Motor neuron (in vitro differentiated cells): Measurements from ENCODE around the gene SUMF1. TPM values are rescaled to one million over a fixed set of nuclear protein-coding genes. Genes with fewer than 3 reads are reported as not detected.

Source experiments
- ATAC-seq, 8 experiments: fragments of 200-7000 bp; cut with Tn5 transposase; replicated peaks in 6 of 8; 2 replicates each; pipeline ENCODE4 v1.8.0; 2021; ENCODE audit warnings: mild to moderate bottlenecking in 8 of 8, moderate library complexity in 8 of 8
- H3K27ac ChIP-seq, 2 donors: fragments of 250-450 bp; sonication (Bioruptor Pico); 2 replicates each; pipeline ENCODE4 v1.9.0; 2021; ENCODE audit warnings: antibody characterized with exemption in 2 of 2, mild to moderate bottlenecking in 2 of 2, moderate library complexity in 1 of 2
- H3K4me1 ChIP-seq, 2 donors: fragments of 250-450 bp; sonication (Bioruptor Pico); replicated peaks in 1 of 2; 2 replicates each; pipeline ENCODE4 v1.6.1; 2021; ENCODE audit warnings: antibody characterized with exemption in 2 of 2, mild to moderate bottlenecking in 2 of 2, moderate library complexity in 1 of 2
- H3K4me3 ChIP-seq, 5 donors: fragments of 250-450 bp; sonication (Bioruptor Pico); 2 replicates each; pipeline ENCODE4 v1.9.0; 2021; ENCODE audit warnings: antibody characterized with exemption in 5 of 5, mild to moderate bottlenecking in 5 of 5, moderate library complexity in 4 of 5
- WGBS, 10 experiments: fragments of 450-650 bp; shearing (Covaris generic); methylation state at CpG; one replicate each; pipeline ENCODE4 v1.0.0; 2022; 5-methylcytosine and 5-hydroxymethylcytosine counted together
- in situ Hi-C, 9 experiments: fragments of 400-800 bp; cut with MboI; loops; one replicate each; pipeline ENCODE4 v1.15.0; 2021; ENCODE audit warnings: low sequenced_read_pairs in 9 of 9, low pct_unique_long_range_greater_than_20kb in 2 of 9; ENCODE audit not compliant: unreplicated experiment in 9 of 9
- total RNA-seq, 8 experiments: library from RNA; unstranded; fragments of 300-600 nt; gene quantifications; 2 replicates each; pipeline versions ENCODE4 v1.2.3 to v1.2.4, GENCODE V29; 2022

The SUMF1 gene
- total RNA-seq, 8 experiments from 2014 or later = 3.1 to 52.6 (median 12.1) TPM

- H3K27ac ChIP-seq = no peak overlapping the region
These were observed 68.7 kb downstream of the SUMF1 start for GRCh38 chr3:4398120-4398940.

GRCh38 chr3:4397466-4397865, 69.6 kb downstream of the SUMF1 start:
- Histone ChIP-seq H3K4me3 (no peak overlapping the region), H3K4me1 (no peaks in the 10 kb centered on the region), H3K27ac (no peak overlapping the region)
- no peak for ATAC-seq
- WGBS, 10 experiments = 50 to 100% (median 89%) methylated on average over 1 of the region's 1 CpG; no CpG with 5 or more reads in 4 of the 10 experiments
- in situ Hi-C loops = no loop called here

More at GRCh38 chr3:4398120-4398940, 68.7 kb downstream of the SUMF1 start:
- Histone ChIP-seq H3K4me1 (no peaks in the 10 kb centered on the region), H3K4me3 (no peak overlapping the region)
- ATAC-seq = peak in 1 of 8 experiments; percentile 59
- 49 to 100% (median 83%) methylated on average over 1 to 4 of the region's 4 CpGs for WGBS, 10 experiments
- in situ Hi-C loops = no loop called here

- 0 to 86% (median 70%) methylated on average over 1 of the region's 1 CpG; no CpG with 5 or more reads in 2 of the 10 experiments for WGBS, 10 experiments
- Histone ChIP-seq H3K4me3 (no peak overlapping the region), H3K27ac (no peak overlapping the region), H3K4me1 (no peaks in the 10 kb centered on the region)
- in situ Hi-C loops = no loop called here
- no peak for ATAC-seq
These were observed 70.5 kb downstream of the SUMF1 start for GRCh38 chr3:4396542-4396941.

DNA sequence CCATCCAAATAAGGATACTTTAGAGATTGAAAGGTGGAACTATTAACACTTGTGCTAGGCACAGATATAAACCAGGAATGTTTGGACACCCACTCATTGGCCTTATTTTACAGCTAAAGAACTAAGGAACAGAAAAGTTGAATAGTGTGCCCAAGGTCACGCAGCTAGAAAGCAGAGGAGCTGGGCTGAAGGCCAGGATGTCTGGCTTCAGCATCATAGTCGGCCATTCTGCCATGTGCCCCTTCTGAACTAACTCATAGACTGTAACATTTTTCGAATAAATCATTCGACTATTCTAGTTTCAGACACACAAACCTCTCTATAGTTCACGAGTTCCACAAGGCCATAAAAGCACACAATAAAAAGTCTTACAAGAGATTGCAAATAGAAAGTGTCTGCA, 71.1 kb downstream of the SUMF1 start:
- in situ Hi-C loops = no loop called here
- H3K27ac ChIP-seq = no peak overlapping the region
- no peak overlapping the region for H3K4me3 ChIP-seq
- ATAC-seq = no peak
- no peaks in the 10 kb centered on the region for H3K4me1 ChIP-seq
- WGBS, 10 experiments = 61 to 100% (median 80%) methylated on average over 2 to 5 of the region's 5 CpGs; no CpG with 5 or more reads in 3 of the 10 experiments

DNA sequence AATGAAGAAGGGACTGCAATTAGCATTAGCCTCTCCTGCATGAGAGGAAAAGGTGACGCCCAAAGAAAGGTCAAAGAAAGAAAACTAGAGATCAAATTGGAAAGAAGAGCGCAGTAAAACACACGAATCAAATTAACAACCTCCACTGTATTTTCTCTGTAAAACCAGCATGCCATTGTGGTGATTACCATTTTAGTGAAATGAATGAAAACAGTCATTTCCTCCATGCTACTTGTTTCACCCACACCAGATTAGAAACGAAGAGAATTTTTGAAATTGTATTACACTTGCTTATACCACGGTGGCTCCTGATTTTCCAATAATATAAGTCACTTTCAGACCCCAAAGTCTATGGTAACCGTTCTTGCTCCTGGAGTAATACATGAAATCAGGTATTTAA, 71.6 kb downstream of the SUMF1 start:
- ATAC-seq = no peak

DNA sequence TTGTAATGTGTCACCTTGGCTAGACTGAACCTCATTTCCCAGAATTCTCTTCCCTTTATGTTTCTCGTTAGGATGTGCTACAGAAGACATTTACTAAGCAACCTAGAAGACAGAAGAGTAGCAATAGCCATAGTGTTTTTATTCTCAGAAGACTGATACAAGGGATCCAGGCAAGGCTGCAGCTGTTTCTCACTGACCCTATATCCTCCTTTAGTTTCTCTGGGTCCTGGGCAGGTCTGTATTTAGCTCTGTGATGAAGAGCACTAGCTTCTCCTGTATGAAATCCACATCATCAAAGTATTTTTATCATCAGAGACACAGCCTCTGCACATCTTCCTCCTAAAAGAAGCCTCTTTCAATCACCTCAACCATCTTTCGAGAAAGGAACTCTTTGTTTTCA, 72.5 kb downstream of the SUMF1 start:
- no peak overlapping the region for H3K4me3 ChIP-seq
- WGBS, 10 experiments = 67 to 100% (median 100%) methylated on average over 1 to 2 of the region's 2 CpGs; no CpG with 5 or more reads in 2 of the 10 experiments
- H3K4me1 ChIP-seq = no peaks in the 10 kb centered on the region
- in situ Hi-C loops = no loop called here
- ATAC-seq = no peak
- H3K27ac ChIP-seq = no peak overlapping the region

More for the DNA sequence above, 71.6 kb downstream of the SUMF1 start:
- 63 to 100% (median 92%) methylated on average over 1 to 6 of the region's 6 CpGs; no CpG with 5 or more reads in 1 of the 10 experiments for WGBS, 10 experiments
- in situ Hi-C loops = no loop called here
- Histone ChIP-seq H3K27ac (no peak overlapping the region), H3K4me3 (no peak overlapping the region), H3K4me1 (no peaks in the 10 kb centered on the region)

DNA sequence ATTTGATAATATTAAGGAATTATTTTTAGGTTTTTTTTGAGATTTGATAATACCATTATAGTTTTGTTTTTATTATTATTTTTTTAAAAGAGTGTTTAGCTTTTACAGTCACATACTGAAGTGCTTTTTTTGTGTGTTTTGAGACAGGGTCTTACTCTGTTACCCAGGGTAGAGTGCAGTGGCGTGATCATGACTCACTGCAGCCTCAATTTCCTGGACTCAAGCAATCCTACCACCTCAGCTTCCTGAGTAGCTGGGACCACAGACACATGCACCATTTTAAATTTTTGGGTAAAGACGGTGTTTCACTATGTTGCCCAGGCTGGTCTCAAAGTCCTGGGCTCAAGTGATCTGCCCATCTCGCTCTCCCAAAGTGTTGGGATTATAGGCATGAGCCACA, 73.0 kb downstream of the SUMF1 start:
- 74 to 100% (median 95%) methylated on average over 1 to 3 of the region's 3 CpGs; no CpG with 5 or more reads in 4 of the 10 experiments for WGBS, 10 experiments
- ATAC-seq = no peak
- H3K4me1 ChIP-seq = no peaks in the 10 kb centered on the region
- no peak overlapping the region for H3K4me3 ChIP-seq
- in situ Hi-C loops = no loop called here
- H3K27ac ChIP-seq = no peak overlapping the region

- H3K27ac ChIP-seq = no peak overlapping the region
- H3K4me3 ChIP-seq = no peak overlapping the region
- in situ Hi-C loops = no loop called here
- WGBS, 10 experiments = 93 to 100% (median 98%) methylated on average over 1 to 5 of the region's 5 CpGs; no CpG with 5 or more reads in 4 of the 10 experiments
- no peak for ATAC-seq
- H3K4me1 ChIP-seq = no peaks in the 10 kb centered on the region
These were observed 74.1 kb downstream of the SUMF1 start for GRCh38 chr3:4392992-4393391.

DNA sequence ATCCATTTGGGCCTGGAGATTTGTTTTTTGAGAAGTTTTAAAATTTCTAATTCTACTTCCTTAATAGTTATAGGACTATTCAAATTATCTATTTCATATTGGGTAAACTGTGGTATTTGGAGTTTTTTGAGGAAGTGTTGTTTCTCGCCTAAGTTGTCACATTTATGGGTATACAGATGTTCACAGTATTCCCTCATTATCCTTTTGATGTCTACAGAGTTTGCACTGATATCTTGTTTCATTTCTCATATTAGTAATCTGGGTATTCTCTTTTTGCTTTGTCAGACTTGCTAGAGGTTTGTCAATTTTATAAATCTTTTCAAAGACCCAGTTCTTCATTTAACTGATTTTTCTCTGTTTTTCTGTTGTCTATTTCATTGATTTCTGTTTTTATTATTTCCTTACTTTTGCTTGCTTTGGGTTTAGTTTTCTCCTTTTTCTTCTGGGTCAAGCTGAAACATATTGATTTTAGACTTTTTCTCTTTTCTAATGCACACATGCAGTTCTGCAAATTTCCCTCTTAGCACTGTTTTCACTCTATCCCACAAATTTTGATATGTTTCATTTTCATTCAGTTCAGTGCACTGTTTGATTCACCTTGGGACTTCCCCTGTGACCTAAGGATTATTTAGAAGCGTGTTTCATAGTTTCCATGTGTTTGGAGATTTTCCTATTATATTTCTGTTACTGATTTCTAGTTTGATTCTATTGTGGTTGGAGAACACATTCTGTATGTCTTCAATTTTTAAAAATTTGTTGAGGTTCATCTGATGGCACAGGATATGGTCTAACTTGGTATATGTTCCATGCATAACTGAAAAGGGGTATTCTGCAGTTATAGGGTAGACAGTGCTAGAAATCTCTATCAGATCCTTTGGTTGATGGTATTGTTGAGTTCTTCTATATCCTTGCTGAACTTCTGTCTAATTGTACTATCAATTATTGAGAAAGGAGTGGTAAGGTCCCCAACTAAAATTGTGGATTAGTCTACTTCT, 79.6 kb downstream of the SUMF1 start:
- no peak for ATAC-seq
- no peak overlapping the region for H3K27ac ChIP-seq
- 83 to 100% (median 100%) methylated on average over 1 to 2 of the region's 2 CpGs; no CpG with 5 or more reads in 1 of the 10 experiments for WGBS, 10 experiments
- no peak overlapping the region for H3K4me3 ChIP-seq
- no peaks in the 10 kb centered on the region for H3K4me1 ChIP-seq
- in situ Hi-C loops = no loop called here

GRCh38 chr3:4385201-4385600, 81.9 kb downstream of the SUMF1 start:
- ATAC-seq = no peak

DNA sequence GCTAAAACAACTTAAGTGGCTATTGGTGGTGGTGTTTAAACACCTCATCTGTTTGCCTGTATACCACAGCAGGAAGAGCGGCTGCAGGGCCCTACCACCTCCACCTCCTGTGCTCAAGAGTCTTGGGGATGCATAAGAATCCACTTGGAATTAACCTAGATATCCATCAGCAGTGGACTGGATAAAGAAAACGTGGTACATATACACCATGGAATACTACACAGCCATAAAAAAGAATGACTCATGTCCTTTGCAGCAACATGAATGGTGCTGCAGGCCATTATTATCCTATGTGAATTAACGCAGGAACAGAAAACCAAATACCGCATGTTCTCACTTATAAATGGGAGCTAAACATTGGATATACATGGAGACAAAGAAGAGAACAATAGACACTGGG, 87.1 kb downstream of the SUMF1 start:
- Histone ChIP-seq H3K4me1 (no peaks in the 10 kb centered on the region), H3K27ac (no peak overlapping the region), H3K4me3 (no peak overlapping the region)
- ATAC-seq = no peak
- 88 to 100% (median 100%) methylated on average over 1 to 4 of the region's 4 CpGs; no CpG with 5 or more reads in 1 of the 10 experiments for WGBS, 10 experiments
- in situ Hi-C loops = no loop called here

More at GRCh38 chr3:4385201-4385600, 81.9 kb downstream of the SUMF1 start:
- H3K4me1 ChIP-seq = no peaks in the 10 kb centered on the region
- in situ Hi-C loops = no loop called here
- 33 to 97% (median 81%) methylated on average over 2 to 6 of the region's 6 CpGs; no CpG with 5 or more reads in 1 of the 10 experiments for WGBS, 10 experiments
- no peak overlapping the region for H3K4me3 ChIP-seq
- H3K27ac ChIP-seq = no peak overlapping the region

DNA sequence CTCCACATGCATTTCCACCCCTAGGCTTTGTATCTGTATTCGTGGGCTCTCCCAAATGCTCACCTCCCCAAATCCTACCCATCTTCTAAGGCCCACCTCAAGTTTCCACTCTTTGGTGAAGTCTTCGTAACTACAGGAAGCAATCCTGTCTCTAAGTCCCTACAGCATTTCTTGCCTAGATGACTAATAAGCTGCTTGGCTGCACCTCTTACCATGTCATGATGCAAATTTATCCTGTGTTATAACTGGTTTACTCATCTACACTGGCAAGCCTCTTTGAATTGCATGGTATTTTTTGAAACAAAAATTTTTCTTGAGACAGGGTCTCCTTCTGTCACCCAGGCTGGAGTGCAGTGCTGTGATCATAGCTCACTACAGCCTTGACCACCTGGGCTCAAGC, 90.6 kb downstream of the SUMF1 start:
- in situ Hi-C loops = no loop called here
- 57 to 100% (median 83%) methylated on average over 1 to 2 of the region's 2 CpGs; no CpG with 5 or more reads in 1 of the 10 experiments for WGBS, 10 experiments
- Histone ChIP-seq H3K27ac (no peak overlapping the region), H3K4me1 (no peaks in the 10 kb centered on the region), H3K4me3 (no peak overlapping the region)
- ATAC-seq = peak in 1 of 8 experiments; percentile 39

GRCh38 chr3:4375911-4376310, 91.2 kb downstream of the SUMF1 start:
- no peak overlapping the region for H3K4me3 ChIP-seq
- WGBS, 10 experiments = 33 to 100% (median 46%) methylated on average over 1 to 2 of the region's 2 CpGs; no CpG with 5 or more reads in 2 of the 10 experiments
- in situ Hi-C loops = no loop called here
- H3K4me1 ChIP-seq = no peaks in the 10 kb centered on the region
- no peak for ATAC-seq
- no peak overlapping the region for H3K27ac ChIP-seq
